NCI-H146 treated with DMSO at 0.1 percent for 48 hours (cell line): ENCODE results near the gene SLK.
A peak's percentile ranks its signal among the peaks of the same experiment; 100 is the strongest.

Source experiments
- DNase-seq: peaks from one replicate; lab custom pipeline; 2025; ENCODE audit not compliant: unreplicated experiment; lab: John Stamatoyannopoulos, UW

Gene SLK

DNA sequence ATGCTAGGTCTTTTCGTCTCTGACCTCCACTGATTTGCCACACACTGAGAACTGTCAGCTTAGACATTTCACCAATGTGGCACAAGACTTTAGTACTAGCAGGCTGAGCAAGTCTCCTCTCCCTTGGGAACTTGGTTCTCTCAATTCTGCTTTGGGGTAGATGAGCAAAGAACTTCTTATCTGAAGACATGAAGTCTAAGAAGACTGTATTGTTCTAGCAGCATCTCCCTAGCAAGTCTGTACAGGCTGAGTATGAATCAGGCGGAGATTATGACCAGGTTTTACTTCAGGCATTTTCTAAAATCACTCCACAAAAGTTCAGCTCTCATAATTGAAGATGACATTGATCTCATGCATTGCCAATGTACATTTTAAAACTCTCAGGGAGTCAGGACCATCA, 25.1 kb upstream of the SLK start:
- DNase-seq = no peak

GRCh38 chr10:103942866-103943265, 24.1 kb upstream of the SLK start:
- DNase-seq = no peak

DNA sequence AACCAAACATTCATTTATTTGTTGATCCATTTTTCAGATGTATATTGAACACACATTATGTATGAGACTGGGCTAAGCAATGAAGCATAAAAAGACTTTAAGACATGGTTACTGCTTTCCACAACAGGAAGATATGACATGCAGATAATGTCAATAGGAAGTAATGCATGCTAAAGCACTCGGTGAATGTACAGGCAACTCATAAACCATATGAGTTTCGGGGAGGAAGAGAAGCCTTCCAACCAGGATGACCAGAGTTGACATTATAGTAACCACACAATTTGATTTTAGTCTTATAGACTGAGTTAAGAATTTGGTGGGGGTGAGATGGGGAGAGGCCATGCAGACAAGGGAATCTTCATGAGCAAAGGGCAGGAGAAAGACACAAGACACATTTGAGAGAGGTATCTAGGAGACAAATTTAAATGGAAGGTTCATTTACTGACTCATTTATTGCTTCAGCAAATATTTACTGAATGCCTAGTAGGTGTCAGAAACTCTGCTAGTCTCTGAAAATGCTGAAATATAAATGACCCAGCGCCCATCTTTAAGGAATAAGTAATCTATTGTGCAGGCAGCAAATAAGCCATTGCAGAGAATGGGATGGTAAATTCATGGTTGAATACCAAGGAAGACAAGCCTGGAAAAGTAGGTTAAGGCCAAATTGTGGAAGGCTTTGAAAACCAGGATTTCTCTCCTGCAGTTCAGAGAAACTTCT, 19.0 kb upstream of the SLK start:
- no peak for DNase-seq

GRCh38 chr10:103949728-103950127, 17.2 kb upstream of the SLK start:
- no peak for DNase-seq

- no peak for DNase-seq
Observed at GRCh38 chr10:103951183-103951582, 15.8 kb upstream of the SLK start.

DNA sequence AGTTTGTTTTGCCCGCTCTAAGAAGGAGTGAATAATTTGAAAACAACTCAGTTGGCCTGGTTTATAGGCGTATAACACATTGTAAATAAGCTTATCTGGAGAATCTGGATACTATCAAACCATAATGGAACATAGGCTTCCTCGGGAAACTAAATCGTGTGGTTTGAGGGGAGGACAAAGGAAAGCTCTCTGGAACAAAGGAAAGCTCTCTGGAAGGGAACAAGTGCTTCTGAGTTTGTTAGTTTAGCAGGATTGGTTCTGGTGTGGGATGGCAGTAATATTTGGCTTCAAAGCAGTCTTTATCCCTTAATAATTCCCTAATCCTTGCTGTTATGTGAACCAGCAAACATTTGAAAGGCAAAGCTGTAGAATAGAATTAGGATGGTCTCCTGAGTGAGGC, 15.0 kb upstream of the SLK start:
- no peak for DNase-seq

- DNase-seq = no peak
Observed at GRCh38 chr10:103954543-103954942, 12.4 kb upstream of the SLK start.

GRCh38 chr10:103958996-103959395, 7.9 kb upstream of the SLK start:
- no peak for DNase-seq

DNA sequence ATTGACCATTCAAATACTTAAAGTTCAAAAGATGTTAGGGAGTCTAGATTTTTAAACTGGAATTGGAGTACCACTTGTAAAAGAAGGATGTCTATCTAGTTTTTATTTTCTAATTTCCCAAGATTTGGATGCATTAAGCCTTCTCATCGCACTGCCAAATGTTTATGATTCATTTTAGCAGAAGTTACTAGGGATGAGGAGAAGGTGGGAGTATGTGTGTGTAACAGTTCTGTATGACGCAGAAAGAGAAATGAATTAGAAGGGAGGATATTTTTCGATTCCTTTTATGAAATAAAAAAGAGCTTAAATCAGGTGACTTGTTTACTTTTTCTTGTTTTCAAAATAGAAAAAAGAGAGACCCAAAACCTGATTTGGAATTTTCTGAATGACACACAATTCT, 6.8 kb upstream of the SLK start:
- no peak for DNase-seq

DNA sequence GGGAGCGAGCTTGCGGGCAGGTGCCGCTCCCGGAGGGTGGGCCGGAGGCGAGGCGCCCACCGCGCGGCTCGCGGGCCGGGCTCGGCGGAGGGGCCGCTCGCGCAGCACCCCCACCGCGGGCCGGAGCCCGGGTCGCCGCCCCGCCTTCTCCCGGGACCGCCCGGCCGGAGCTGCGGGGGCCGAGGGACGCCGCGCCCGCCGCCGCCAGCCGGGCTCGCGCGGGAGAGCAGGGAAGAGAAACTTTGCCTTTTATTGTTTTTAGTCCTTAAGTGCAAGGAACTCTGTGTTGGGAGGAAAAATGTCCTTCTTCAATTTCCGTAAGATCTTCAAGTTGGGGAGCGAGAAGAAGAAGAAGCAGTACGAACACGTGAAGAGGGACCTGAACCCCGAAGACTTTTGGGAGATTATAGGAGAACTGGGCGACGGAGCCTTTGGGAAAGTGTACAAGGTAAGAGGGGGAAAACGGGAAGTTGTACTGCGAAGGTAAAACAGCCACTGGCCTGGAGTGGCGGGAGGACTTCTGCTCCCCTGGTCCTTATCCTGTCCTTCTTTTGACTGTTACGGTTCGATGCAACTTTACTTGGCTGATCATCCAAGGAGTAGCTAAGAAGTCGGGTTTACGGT, 620 bp downstream of the SLK start:
- DNase-seq = peak; percentile 10

DNA sequence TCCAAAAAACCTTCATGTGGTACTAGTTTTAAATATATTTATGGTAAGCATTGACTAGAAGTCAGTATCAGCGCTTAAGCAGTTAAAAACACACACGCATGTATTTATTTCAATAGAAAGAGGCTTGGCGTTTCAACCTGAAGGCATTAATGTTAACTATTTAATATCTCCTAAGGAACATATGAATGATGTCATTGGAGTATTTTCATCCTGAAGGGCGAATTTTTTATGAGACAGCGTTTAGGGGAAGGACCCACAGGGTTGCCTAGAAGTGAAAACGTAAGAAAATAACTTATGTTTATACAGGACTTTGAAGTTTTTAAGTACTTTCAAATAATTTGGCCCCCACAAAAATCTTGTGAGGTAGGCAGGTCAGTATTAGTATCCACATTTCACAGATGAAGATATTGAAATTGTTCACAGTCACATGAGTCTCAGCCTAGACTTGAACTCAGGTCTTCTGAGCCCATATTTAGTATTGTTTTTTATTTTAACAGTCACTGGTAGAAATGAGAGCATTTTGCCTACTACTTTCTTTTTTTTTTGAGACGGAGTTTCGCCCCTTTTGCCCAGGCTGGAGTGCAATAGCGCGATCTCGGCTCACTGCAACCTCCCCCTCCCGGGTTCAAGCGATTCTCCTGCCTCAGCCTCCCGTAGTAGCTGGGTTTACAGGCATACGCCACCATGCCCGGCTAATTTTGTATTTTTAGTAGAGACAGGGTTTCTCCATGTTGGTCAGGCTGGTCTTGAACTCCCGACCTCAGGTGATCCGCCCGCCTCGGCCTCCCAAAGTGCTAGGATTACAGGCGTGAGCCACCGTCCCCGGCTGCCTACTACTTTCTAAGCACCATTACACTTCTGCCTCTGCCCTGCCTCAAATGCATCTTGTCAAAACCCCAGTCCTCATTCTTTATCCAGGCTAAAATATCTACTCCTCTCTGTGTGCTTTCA, 1.8 kb downstream of the SLK start:
- no peak for DNase-seq

- DNase-seq = no peak
Observed at GRCh38 chr10:103969436-103969835, 2.5 kb downstream of the SLK start.

GRCh38 chr10:103969857-103970627, 3.1 kb downstream of the SLK start:
- no peak for DNase-seq

- DNase-seq = no peak
Observed at GRCh38 chr10:103975169-103975568, 8.2 kb downstream of the SLK start.

- DNase-seq = no peak
Observed at GRCh38 chr10:103977204-103977603, 10.3 kb downstream of the SLK start.

- DNase-seq = no peak
Observed at GRCh38 chr10:103979530-103979929, 12.6 kb downstream of the SLK start.

DNA sequence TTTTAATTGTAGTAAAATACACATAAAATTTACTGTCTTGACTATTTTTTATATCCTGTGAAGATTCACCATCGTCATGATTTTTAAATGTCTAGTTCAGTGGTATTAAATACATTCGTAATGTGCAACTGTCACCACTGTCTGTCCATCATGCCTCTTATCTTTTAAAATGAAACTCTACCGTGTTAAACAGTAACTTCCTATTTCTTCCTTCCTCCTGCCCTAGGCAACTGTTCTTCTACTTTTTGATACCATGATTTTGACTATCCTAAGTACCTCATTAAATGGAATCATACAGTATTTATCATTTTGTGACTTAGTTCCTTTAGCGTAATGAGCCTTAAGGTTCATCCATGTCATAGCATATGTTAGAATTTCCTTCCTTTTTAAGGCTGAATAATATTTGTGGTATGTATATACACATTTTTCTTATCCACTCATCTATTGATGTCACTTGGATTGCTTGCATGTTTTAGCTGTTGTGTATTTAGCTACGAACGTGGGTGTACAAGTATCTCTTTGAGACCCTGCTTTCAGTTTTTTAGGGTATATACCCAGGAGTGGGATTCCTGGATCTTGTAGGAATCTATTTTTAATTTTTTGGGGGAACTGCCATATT, 13.5 kb downstream of the SLK start:
- DNase-seq = no peak

- DNase-seq = no peak
Observed at GRCh38 chr10:103982639-103983038, 15.7 kb downstream of the SLK start.

DNA sequence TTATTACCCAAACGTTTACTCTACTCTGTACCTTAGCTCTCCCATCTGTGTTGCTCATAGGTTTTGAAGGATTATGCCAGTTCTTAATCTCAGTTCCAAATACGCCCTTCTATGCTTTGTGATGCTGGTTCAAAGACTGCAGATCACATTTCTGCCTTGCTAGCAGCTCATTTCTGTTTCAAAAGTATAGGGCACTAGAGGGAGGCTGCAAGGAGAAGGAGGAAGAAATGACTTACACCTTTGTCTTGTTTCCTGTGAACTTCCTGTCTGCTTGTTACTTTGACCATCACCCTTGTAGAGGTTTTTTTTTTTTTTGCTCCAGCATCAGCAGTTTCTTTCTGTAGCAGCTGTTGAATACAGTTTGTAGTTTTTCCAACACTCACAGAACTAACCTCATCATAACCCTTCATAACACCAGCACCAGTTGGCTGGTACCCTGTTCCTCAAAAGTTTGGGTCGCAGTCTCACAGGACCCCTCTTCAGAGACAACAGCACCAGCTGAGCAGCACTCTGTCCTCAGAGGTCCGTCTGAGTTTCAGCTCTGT, 16.5 kb downstream of the SLK start:
- DNase-seq = no peak

GRCh38 chr10:103985726-103986125, 18.8 kb downstream of the SLK start:
- no peak for DNase-seq
